C4-2B (cell line): ENCODE data around the gene ZDHHC14.

Experiments used
- ZFX ChIP-seq: fragments of 450-650 bp; IDR thresholded peaks from 2 replicates; pipeline ENCODE4 v1.6.1; 2017
- TF ChIP-seq, protein P1 (sequence below): fragments of 450-650 bp; conservative IDR thresholded peaks from 2 replicates; pipeline ENCODE4 v1.5.1; 2017; ENCODE audit warnings: mild to moderate bottlenecking

- TF ChIP-seq, protein P1, sequence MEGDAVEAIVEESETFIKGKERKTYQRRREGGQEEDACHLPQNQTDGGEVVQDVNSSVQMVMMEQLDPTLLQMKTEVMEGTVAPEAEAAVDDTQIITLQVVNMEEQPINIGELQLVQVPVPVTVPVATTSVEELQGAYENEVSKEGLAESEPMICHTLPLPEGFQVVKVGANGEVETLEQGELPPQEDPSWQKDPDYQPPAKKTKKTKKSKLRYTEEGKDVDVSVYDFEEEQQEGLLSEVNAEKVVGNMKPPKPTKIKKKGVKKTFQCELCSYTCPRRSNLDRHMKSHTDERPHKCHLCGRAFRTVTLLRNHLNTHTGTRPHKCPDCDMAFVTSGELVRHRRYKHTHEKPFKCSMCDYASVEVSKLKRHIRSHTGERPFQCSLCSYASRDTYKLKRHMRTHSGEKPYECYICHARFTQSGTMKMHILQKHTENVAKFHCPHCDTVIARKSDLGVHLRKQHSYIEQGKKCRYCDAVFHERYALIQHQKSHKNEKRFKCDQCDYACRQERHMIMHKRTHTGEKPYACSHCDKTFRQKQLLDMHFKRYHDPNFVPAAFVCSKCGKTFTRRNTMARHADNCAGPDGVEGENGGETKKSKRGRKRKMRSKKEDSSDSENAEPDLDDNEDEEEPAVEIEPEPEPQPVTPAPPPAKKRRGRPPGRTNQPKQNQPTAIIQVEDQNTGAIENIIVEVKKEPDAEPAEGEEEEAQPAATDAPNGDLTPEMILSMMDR: no peak
- no peak for TF ChIP-seq ZFX
These were observed 247.5 kb downstream of the ZDHHC14 start for GRCh38 chr6:157628463-157628862.
